WERI-Rb-1 (cell line): Measurements from ENCODE around the gene IL34.
A peak's percentile ranks its signal among the peaks of the same experiment; 100 is the strongest.
"Not testable (repeated sequence)": the region's sequence is repeated elsewhere in the genome, so short reads cannot be mapped to it uniquely, and the experiment has no call there.

Experiments used
- DNase-seq: peaks from one replicate; pipeline ENCODE4 v3.0.0-alpha.2; 2020
- H3K27ac ChIP-seq: fragments of 250-450 bp; sonication (Bioruptor Pico); 2 replicates; pipeline ENCODE4 v1.5.1; 2020; ENCODE audit warnings: mild to moderate bottlenecking, moderate library complexity
- H3K27me3 ChIP-seq: fragments of 250-450 bp; sonication (Bioruptor Pico); 2 replicates; pipeline ENCODE4 v1.5.1; 2021; ENCODE audit warnings: mild to moderate bottlenecking, low read depth, moderate library complexity; ENCODE audit not compliant: insufficient read depth, severe bottlenecking
- H3K36me3 ChIP-seq: fragments of 250-450 bp; sonication (Bioruptor Pico); 2 replicates; pipeline ENCODE4 v1.5.1; 2020; ENCODE audit warnings: mild to moderate bottlenecking, moderate library complexity
- H3K4me3 ChIP-seq: 2 replicates; pipeline ENCODE4 v1.5.1; 2011; ENCODE audit warnings: low read depth, mild to moderate bottlenecking, control low read depth, low read length
- H3K9me3 ChIP-seq: fragments of 250-450 bp; sonication (Bioruptor Pico); 2 replicates; pipeline ENCODE4 v1.5.1; 2021; ENCODE audit warnings: mild to moderate bottlenecking, moderate library complexity; ENCODE audit not compliant: severe bottlenecking
- TF ChIP-seq, protein P1 (sequence below): IDR thresholded peaks from 2 replicates; pipeline ENCODE4 v1.5.1; 2011; ENCODE audit warnings: low read depth, mild to moderate bottlenecking, control low read depth, inconsistent platforms, low read length

The IL34 gene

DNA sequence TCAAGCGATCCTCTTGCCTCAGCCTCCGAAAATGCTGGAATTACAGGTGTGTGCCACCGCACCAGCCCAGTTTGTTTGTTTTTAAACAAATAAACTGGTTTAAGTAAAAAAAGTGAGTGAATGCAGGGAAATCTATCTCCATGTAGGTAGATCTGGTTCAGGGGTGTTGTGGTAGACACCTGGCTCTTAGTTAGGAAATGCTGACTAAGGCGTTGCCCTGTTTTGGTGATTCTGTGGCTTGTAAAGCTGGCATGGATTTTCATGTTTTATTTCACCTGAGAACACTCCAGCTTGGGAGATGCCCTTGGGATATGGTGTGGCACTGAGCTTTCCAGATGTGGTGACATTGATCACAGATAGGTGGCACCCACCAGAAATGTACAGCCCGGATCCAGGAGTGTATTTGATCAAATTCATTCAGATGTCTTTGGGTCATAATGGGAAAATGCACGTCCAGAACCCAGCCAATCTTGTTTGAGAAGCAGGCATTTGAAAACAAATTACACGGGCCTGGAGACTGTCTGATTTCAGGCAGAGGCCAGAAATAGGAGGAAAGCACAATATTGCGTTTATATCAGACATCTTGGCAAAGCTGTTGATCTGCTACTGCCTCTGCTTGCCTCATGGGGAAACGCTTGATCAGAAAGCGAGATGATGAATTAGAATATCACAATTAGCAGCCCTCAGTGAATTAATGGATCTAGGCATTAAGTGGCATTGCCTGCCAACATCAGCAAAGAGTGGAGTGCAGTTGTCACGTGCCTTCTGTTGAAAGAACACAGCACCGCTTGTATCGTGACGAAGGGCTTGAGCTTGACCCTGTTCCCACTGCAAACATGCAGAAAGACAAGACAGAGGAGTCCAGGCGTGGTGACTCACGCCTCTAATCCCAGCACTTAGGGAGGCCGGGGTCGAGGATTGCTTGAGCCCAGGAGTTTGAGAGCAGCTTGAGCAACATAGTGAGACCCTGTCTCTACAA, 7.3 kb upstream of the IL34 start:
- TF ChIP-seq, protein P1, sequence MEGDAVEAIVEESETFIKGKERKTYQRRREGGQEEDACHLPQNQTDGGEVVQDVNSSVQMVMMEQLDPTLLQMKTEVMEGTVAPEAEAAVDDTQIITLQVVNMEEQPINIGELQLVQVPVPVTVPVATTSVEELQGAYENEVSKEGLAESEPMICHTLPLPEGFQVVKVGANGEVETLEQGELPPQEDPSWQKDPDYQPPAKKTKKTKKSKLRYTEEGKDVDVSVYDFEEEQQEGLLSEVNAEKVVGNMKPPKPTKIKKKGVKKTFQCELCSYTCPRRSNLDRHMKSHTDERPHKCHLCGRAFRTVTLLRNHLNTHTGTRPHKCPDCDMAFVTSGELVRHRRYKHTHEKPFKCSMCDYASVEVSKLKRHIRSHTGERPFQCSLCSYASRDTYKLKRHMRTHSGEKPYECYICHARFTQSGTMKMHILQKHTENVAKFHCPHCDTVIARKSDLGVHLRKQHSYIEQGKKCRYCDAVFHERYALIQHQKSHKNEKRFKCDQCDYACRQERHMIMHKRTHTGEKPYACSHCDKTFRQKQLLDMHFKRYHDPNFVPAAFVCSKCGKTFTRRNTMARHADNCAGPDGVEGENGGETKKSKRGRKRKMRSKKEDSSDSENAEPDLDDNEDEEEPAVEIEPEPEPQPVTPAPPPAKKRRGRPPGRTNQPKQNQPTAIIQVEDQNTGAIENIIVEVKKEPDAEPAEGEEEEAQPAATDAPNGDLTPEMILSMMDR, result no peak
- Histone ChIP-seq H3K36me3 (no peaks in the 10 kb centered on the region), H3K27ac (no peak overlapping the region), H3K9me3 (no peaks in the 10 kb centered on the region), H3K4me3 (no peak overlapping the region), H3K27me3 (no peaks in the 10 kb centered on the region)
- no peak for DNase-seq

DNA sequence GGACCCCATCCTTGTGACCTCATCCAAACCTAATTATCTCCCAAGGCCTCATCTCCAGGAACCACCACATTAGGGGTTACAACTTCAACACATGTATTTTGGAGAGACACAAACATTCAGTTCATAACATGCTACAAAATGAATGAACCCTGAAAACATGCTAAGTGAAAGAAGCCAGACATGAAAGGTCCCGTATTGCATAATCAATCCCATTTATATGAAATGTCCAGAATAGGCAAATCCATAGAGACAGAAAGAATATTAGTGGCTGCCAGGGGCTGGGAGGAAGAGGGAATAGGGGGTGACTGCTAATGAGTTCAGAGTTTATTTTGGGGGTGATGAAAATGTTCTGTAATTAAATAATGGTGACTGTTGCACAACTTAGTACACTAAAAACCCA, 3.7 kb upstream of the IL34 start:
- Histone ChIP-seq H3K27ac (no peak overlapping the region), H3K9me3 (no peaks in the 10 kb centered on the region)
- TF ChIP-seq, protein P1, result no peak

DNA sequence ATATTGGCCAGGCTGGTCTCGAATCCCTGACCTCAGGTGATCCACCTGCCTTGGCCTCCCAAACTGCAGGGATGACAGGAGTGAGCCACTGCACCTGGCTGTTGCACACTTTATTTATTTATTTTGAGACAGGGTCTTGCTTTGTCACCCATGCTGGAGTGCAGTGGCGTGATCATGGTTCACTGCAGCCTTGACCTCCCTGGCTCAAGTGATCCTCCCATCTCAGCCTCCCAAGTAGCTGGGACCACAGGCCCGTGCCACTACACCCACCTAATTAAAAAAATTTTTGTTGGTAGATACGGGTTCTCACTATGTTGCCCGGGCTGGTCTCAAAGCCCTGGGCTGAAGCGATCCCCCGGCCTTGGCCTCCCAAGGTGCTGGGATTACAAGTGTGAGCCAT, 3.1 kb upstream of the IL34 start:
- H3K27ac ChIP-seq, H3K9me3 ChIP-seq, H3K27me3 ChIP-seq, H3K36me3 ChIP-seq, H3K4me3 ChIP-seq, DNase-seq: not testable (repeated sequence)

More for the DNA sequence above, 3.7 kb upstream of the IL34 start:
- no peaks in the 10 kb centered on the region for H3K27me3 ChIP-seq
- no peaks in the 10 kb centered on the region for H3K36me3 ChIP-seq
- no peak overlapping the region for H3K4me3 ChIP-seq
- no peak for DNase-seq

DNA sequence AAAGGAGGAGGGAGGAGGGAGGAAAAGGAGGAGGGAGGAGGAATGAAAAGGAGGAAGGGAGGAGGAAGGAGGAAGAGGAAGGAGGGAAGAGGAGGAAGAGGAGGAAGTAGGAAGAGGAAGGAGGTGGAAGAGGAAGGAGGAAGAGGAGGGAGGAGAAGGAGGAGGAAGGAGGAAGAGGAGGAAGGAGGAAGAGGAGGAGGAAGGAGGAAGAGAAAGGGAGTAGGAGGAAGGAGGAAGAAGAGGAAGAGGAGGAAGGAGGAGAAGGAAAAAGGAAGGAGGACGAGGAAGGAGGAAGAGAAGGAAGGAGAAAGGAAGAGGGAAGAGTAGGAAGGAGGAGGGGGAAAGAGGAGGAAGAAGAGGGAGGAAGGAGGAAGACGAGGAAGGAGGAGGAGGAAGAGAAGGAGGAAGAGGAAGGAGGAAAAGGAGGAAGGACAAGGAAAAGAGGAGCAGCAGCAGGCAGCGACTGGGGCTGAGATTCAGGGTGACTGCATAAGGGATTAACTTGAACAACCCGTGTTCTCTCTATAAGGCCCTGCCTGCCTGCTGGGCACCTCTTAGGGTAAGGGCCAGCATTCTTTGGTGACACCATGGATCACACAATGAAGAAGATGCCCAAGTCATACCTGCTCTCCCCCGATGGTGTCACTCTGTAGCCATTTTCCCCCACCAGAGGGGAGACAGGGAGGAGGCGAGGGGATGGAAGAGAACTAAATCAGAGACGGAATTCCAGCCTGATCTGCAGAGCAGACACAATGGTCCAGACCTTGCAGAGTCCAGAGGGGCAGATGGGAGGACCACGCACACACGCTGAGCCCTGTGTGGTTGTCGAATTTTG, 1.4 kb upstream of the IL34 start:
- H3K9me3 ChIP-seq, result no peaks in the 10 kb centered on the region
- no peak for DNase-seq
- H3K27ac ChIP-seq, result no peak overlapping the region
- TF ChIP-seq, protein P1, result peak; percentile 32; the same call in 1 of the 2 replicates
- no peak overlapping the region for H3K4me3 ChIP-seq
- no peaks in the 10 kb centered on the region for H3K36me3 ChIP-seq
- no peaks in the 10 kb centered on the region for H3K27me3 ChIP-seq

DNA sequence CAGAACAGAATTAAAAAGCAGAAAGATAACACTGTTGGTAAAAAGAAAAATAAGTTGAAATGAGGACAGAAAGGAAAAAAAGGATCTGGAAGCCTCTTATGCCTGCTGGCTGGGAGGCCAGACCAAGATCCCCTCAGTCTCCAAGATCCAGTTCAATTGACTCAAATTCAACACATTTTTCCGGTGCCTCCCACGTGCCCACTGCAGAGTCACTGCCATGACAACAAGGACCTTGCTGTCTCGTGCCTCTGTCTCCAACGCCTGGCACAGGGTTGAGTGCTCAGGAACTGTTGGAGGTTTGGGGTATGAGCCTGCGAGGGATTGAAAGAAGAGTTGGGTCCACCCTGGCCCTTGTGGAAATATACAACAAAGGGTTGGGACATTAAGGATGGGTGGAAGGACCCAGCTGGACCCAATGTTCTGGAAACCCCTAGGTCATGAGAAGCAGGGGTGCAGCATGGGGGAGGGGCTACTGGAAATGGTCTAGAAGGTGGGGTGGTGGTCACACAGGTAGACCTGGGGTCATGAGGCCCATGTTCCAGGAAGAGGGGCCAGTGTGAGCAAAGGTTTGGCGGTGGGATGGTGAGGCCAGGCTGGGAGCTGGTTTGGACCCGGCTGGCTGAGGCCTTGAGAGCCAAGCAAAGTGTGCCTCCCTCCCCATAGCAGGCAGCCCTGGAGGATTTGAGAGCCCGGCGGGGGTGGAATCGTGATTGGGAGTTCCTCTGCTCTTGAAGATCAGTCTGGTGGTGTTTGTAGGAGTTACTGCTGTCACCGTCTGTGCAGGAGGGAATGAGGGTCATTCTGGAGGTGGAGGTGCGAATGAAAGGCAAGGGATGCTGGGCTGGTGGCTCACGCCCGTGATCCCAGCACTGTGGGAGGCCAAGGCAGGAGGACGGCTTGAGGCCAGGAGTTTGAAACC, 1.3 kb downstream of the IL34 start:
- H3K9me3 ChIP-seq, result no peaks in the 10 kb centered on the region
- no peaks in the 10 kb centered on the region for H3K27me3 ChIP-seq
- TF ChIP-seq, protein P1, result no peak
- no peak overlapping the region for H3K4me3 ChIP-seq
- H3K36me3 ChIP-seq, result no peaks in the 10 kb centered on the region
- no peak overlapping the region for H3K27ac ChIP-seq
- DNase-seq, result no peak
